ENCODE measurements around the gene GLS.

GRCh38 chr2:190916829-190917228 lies 36.2 kb downstream of the GLS start:
- TF ChIP-seq FOS (IDR thresholded peaks at IDR 0.05; ENCODE audit: borderline replicate concordance, insufficient read depth, low read length) (no peak), CTCF (IDR thresholded peaks at IDR 0.05; ENCODE audit: extremely low read depth in 1 of 2, insufficient read depth in 1 of 2, low read depth in 1 of 2, low read length in 2 of 2) (no peak), POLR2A (IDR thresholded peaks at IDR 0.05; ENCODE audit: low read depth, low read length) (no peak), MYC (IDR thresholded peaks at IDR 0.05; ENCODE audit: low read depth, low read length) (no peak), POLR2AphosphoS5 (IDR thresholded peaks at IDR 0.05; ENCODE audit: insufficient read depth, low read depth, low read length) (no peak)

All from endothelial cell of umbilical vein (primary cell).